ENCODE measurements around the gene RNF13.
"Not testable (repeated sequence)": the region's sequence is repeated elsewhere in the genome, so short reads cannot be mapped to it uniquely, and the experiment has no call there.

RNF13 gene

DNA sequence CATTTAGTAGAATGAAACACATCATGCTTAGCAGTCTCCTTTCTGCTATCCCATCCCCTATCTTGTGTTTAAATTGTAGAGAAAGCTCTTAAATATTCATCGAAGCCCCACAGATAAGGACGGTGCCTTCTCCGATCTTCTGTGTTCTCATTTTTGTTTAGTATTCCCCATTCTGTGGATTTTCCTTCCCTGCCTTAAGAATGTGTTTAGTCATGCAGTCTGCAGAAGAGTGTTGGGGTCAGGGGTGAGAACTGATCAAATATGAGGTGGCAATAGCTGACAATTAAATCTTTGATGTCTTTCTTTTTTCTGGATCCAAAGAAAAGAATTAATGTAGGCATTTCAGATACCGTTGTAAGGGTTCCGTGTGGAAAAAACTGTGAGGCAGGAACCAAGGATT lies 11.4 kb upstream of the RNF13 start:
- no peak for DNase-seq

DNA sequence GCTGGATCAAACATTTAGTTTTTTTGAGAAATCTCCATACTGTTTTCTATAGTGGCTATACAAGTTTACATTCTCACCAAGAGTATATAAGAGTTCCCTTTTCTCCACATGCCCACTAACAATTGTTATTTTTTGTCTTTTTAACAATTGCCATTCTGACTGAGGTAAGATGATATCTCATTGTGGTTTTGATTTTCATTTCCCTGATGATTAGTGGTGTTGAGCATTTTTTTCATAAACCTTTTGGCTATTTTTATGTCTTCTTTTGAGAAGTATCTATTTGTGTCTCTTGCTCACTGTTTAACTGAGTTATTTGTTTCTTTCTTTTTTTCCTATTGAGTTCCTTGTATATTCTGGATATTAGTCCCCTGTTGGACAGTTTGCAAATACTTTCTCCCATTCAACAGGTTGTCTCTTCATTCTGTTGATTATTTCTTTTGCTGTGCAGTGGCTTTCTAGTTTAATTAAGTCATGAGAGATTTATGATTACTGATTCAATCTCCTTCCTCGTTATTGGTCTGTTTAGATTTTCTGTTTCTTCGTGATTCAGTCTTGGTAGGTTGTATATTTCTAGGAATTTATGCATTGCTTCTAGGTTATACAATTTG lies 6.7 kb upstream of the RNF13 start:
- peak in 1 of 2 donors; percentile 5 for DNase-seq

DNA sequence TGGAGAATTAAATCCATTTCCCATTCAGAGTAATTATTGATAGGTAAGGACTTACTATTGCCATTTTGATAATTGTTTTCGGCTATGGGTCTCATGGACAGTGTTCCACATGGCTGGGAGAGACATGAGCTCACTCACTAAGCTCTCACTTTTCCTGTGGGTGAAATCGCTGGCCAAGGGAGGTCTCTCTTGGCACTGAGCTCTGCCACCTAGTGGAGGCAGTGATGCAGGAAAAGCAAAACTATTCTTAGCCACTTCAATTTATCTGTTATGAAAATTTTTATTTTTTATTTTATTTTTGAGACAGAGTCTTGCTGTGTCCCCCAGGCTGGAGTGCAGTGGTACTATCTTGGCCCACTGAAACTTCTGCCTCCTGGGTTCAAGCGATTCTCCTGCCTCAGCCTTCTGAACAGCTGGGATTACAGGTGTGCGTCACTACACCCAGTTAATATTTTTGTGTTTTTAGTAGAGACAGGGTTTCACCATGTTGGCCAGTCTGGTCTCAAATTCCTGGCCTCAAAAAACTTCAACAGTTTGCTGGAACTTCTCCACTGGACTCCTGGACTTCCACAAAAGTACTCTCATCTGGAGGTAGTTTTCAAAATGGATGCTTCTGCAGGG lies 4.7 kb upstream of the RNF13 start:
- DNase-seq: peak in 1 of 2 donors; percentile 42

DNA sequence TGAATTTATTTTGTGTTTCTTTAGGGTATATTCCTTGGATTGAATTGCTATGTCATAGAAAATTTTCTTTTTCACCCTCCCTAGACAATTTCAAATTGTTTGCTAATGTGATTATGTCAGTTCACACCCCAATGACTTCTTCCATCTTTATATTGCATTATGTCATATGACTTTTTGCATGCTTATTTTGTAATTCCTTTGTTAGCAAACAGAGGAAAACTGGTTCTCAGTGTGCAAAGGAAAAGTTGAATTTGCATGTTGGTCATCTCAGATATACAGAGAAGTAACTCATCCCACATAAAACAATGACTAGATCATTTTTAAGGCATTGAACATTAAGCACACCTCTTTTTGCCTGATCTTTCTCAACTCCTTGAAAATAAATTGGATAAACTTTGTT lies 3.3 kb upstream of the RNF13 start:
- DNase-seq: no peak

DNA sequence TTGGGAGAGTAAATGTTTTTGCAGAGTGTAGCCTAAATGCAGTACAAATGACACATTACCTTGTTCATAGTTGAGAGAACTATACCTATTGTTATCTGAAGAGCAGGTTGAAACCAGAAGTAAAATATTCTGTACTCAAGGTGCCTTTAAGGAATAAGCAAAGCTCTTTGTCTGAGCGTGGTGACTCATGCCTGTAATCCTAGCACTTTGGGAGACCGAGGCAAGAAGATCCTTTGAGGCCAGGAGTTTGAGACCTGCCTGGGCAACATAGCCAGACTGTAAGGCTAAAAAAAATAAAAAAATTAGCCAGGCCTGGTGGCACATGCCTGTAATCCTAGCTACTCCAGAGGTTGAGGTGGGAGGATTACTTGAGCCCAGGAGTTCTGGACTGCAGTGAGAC lies 2.2 kb upstream of the RNF13 start:
- DNase-seq: no peak

DNA sequence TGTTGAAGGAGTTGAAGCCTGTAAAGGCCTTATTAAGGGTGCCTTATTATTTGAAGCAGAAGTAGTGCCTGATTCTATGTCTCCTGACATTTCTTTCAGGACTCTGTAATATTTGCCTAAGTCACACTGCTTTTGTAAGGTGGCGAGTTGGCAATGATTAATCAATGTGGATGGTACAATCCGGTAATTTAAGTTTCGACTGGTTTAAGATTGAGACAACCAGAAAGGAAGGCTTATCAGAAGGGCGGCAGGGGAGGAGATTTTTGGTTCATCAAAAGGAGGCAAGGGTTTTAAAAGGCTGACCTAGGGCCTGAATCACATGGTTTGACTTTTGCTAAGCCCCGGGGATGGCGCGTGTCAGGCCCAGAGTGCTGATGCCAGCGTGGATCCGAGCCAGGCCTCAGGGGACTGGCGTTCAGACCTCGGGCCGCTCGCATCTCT lies 830 bp upstream of the RNF13 start:
- DNase-seq: no peak

DNA sequence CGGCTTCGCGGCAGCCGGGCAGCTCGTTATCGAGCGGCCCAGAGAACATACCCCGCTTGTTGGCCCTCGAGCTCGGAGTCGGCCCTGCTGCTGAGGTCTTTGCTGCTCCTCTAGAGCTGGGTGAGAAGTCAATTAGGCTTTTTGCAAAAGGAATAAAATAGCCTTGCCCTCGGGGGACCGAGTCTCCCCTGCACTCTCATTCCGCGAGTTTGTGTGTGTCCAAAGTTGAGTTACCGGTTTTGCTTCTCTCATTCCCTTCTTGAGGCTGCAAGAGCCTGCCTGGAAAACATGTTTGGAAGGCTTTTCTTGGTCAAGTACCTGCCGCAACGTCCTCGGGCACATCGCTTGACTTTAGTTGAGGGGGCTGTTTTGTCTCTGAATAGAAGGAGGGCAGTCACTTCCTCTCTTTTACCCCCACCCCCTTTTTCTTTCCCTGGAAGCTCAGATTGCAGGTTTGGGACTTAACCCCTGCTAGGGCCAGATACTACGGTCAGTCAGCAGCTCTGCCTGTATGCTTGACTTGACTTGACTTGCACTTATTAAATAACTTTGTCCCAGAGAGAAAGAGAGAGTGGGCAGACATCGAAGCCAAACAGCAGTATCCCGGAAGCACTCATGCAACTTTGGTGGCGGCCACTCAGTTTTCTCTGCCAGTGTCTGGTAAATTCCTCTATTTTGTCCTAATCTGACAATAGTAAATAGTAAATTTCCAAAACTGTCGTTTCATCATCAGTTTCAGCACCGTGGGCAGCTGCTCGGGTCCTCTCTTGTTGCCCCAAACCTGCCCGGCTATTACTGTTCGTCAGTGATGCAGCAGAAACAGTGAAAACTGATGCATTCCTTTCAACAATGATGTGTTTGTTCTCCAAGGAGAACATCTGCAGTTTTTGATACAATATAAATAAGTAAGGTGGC lies 609 bp downstream of the RNF13 start:
- DNase-seq: peak in 1 of 2 donors; percentile 43

DNA sequence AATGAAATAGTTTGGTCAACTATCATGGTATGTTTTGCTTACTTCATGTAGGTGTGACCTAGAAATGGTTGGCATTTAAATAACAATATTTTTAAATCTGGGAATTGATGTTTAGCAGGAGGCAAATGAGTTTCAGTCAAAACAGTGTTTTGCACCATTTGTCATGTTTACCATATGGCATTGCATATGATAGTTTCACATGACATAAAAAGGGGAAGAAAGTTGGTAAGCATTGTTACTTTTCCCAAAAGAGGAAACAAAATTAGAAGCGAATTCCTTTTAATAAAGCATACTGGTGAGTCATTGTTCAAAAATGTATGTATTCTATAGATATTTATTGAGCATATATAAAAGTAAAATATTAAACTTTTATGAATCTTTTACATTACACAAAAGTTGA lies 2.3 kb downstream of the RNF13 start:
- DNase-seq: peak in 1 of 2 donors; percentile 12

DNA sequence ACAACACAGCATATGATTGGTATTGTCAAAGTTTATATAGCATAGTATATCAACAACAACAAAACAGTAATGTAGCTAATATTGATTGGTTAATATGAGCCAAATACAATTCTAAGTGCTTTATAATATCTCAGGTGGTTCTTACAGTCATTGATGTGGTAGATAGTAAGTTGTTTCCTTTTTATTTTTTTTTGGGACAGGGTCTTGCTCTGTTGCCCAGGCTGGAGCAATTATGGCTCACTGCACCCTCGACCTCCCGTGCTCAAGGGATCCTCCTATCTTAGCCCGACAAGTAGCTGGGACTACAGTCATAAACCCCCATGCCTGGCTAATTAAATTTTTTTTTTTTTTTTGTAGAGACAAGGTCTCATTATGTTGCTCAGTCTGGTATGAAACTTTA lies 2.7 kb downstream of the RNF13 start:
- no peak for DNase-seq

DNA sequence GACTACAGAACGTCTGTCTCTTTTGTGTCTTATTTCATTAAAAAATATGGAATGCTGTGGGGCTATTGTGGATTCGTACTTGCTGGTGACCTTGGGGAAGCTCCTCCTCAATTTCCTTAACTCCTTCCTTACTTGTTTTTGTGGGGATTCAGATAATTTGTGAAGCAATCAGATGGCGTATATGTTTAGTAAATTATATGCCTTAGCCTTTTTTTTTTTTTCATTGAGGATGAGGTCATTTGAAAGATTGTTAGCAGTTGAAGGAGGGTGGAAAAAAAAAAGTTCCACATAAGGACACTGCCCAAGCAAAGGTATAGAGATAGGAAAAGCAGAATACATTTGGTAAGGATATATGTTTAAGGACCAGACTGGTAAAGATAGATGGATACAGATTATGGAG lies 3.3 kb downstream of the RNF13 start:
- DNase-seq: no peak

DNA sequence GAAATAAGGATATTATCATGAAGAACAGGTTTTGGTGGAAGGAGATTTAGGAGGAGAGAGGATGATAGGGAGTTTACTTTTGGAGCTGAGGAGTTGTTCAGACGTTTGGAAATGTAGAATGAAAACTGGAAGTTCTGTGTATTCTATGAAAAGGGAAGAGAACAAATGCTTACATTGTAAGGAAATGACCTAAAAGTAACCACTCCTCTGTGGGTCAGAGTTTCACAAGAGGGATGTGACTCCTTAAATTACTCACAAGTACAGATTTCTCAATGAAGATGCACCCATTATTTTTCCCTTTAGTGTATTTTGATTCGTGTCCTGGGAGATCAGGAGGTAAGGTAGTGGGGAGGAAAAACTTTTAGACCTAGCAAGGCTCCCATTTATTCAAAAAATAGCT lies 4.0 kb downstream of the RNF13 start:
- DNase-seq: peak in 1 of 2 donors; percentile 12

DNA sequence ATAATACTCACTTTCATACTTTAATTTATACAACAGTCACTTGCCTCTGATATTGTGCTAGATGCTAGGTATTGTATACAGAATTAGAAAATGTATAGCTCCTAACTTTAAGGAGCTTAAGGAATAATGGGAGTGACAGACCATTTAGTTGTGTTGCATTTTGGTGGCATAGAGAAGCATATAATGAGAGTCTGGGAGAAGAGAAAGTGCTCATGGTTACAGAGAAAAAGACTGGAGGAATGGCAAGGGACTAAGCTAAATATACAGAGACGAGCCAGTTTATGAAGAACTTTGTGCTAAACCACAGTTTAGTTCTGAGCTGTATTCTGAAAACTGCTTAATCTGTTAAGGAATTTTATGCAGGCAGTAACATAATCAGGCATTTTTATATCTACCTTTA lies 6.4 kb downstream of the RNF13 start:
- no peak for DNase-seq

DNA sequence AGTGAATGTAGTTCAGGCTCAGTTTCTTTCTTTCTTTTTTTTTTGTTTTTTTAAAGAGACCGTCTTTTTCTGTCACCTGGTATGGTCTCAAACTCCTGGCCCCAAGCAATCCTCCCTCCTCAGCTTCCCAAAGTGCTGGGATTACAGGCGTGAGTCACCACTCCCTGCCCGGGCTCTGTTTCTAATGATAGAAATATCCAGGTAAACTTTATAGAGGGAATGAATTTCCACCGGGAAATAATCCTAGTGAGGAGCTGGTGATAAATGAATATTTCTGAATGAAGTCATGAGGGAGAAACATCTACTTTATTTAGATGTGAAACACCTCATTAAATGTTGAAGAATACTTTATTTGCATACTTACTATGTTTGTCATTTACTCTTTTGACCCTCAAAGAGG lies 7.2 kb downstream of the RNF13 start:
- no peak for DNase-seq

DNA sequence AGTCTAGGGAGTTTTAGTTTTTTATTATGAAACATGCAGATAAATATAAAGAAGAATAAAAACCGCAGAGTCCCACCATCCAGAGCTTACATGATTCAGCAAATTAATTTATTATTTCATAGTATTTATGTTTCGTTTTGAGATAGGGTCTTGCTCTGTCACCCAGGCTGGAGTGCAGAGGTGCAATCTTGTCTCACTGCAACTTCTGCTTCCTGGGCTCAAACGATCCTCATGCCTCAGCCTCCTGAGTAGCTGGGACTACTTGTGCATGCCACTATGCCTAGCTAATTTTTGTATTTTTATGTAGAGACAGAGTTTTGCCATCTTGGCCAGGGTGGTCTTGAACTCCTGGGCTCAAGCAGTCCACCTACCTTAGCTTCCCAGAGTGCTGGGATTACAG lies 13.6 kb downstream of the RNF13 start:
- DNase-seq: no peak

DNA sequence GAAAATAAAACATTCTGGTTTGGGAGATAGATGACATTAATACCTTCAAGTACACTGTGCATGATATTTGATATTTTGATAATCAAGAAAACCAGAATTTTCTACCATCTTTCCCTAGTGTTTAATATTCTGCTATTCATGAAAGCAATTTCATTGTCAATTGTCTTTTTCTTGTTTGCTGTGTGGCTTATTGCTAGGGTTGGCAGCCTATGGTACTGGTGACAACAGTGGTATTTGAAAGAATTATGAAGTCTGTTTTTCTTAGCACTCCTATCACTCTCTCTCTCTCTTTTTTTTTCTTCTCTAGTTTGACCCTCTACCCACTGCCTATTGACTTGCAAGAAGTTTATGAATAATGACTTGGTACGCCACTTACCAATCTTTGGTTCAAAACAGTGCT lies 15.4 kb downstream of the RNF13 start:
- no peak for DNase-seq

DNA sequence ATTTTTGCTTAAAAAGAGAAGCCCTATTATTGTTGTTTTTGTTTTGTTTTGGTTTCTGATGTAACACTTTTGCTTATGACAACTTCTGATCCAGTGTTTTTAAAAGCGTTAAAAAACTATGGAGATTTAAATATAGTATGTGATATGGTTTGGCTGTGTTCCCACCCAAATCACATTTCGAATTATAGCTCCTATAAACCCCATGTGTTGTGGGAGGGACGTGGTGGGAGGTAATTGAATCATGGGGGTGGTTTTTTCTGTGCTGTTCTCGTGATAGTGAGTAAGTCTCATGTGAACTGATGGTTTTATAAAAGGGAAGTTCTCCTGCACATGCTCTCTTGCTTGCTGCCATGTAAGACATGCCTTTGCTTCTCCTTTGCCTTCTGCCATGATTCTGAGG lies 16.6 kb downstream of the RNF13 start:
- DNase-seq: not testable (repeated sequence)

DNA sequence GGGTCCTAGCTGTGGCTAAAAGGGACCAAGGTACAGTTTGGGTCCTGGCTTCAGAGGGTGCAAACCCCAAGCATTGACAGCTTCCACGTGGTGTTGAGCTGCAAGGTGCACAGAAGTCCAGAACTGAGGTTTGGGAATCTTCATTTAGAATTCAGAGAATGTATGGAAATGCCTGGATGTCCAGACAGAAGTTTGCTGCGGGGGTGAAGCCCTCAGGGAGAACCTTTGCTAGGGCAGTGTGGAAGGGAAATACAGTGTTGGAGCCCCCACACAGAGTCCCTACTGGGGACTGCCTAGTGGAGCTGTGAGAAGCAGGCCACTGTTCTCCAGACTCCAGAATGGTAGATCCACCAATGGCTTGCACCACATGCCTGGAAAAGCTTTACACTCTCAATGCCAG lies 17.9 kb downstream of the RNF13 start:
- DNase-seq: no peak

DNA sequence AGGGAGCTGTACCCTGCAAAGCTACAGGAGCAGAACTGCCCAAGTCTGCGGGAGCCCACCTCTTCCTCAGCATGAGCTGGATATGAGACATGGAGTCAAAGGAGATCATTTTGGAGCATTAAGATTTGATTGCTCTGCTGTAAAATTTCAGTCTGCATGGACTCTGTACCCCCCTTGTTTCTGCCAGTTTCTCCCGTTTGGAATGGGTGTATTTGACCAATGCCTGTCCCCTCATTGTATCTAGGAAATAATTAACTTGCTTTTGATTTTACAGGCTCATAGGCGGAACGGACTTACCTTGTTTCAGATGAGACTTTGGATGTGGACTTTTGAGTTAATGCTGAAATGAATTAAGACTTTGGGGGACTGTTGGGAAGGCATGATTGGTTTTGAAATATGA lies 18.3 kb downstream of the RNF13 start:
- no peak for DNase-seq

DNA sequence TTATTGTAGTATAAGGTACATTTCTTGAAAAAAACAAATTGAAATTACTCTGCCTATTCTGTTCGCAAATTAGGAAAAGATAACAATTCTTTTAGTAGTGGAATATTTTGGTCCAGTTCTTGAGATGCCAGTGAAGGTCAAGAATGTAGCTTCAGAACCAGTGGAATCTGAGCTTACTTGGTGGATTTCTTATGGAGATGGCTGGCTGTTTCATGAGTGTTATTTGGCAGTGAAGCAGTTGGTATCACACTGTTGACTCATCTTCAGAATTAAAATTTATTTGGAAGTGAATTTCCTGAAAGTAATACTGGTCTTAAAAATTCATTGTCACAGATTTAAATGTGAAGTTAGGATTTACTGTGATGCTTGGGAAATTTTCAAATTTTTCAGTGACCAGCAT lies 19.1 kb downstream of the RNF13 start:
- no peak for DNase-seq

DNA sequence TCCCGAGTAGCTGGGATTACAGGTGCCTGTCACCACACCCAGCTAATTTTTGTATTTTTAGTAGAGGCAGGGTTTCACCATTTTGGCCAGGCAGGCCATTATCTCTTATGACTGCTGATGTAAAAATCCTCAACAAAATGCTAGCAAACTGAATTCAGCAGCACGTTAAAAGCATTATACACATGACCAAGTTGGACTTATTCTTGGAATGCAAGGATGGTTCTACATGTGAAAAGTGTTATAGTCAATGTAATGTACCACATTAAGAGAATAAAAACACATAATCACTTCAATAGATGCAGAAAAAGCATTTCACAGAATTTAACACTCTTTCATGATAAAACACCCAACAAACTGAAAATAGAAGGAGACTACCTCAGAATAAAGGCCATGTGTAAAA lies 20.2 kb downstream of the RNF13 start:
- no peak for DNase-seq

DNA sequence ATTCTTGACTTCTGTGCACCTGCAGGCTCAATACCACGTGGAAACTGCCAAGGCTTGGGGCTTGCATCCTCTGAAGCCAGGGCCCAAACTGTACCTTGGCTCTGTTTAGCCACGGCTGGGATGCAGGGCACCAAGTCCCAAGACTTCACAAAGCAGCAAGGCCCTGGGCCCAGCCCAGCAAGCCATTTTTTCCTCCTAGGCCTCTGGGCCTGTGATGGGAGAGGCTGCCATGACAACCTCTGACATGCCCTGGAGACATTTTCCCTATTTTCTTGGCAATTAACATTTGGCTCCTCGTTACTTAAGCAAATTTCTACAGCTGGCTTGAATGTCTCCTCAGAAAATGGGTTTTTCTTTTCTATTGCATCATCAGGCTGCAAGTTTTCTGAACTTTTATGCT lies 25.5 kb downstream of the RNF13 start:
- not testable (repeated sequence) for DNase-seq

DNA sequence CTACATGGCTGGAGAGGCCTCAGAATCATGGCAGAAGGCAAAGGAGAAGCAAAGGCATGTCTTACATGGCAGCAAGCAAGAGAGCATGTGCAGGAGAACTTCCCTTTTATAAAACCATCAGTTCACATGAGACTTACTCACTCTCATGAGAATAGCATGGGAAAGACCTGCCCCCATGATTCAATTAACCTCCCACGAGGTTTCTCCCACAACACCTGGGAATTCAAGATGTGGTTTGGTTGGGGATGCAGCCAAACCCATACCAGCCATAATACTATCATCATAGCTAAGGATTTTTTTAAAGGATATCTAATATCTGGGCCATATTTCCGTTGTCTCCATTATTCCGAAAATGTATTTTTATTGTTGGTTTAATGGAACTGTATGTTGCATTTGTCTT lies 26.5 kb downstream of the RNF13 start:
- not testable (repeated sequence) for DNase-seq

DNA sequence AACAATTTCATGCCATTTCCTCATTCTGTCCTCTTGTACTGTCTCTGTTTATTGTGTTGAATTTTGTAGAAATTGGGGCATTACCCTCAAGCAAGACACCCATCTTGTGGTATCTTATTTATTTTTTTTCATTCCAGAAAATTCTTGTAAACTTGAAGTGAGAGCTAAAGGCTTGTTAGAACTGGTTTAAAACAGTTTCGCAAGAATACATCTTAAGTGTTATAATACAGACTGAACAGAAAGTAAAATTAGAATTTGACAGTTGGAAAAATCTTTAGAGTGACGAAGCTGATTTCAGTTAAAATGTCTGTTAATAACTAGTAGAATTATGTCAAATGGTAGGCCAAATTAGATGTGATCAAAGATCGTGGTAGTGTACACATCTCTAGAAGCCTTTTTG lies 26.9 kb downstream of the RNF13 start:
- DNase-seq: no peak

DNA sequence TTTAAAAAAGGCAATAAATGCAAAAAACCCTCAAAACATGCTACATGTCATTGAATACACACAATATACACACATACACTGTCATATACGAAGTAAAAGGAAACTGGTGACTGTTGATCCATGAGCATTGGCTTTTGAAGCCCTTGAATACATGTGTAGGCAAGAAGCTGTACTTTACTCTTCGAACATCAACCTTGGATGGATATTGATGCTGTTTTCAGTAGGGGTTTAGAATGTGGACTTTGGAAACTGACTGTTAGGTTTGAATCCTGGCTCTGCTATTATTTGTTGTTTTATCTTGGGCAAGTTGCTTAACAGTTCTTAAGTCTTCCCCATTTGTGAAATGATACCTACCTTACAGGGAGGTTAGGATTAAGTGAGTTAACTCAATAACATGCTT lies 30.5 kb downstream of the RNF13 start:
- DNase-seq: no peak

Data from bone marrow (tissue), 2 donors.